Lower leg skin (tissue), 4 donors: ENCODE results near the gene WAC. TPM values are rescaled to one million over a fixed set of nuclear protein-coding genes. Genes with fewer than 3 reads are reported as not detected.
"Not testable (repeated sequence)": the region's sequence is repeated elsewhere in the genome, so short reads cannot be mapped to it uniquely, and the experiment has no call there.

Experiments
- DNase-seq, 2 donors: peaks; one replicate each; pipeline ENCODE4 v3.0.0-alpha.2; 2019; ENCODE audit warnings: low spot score in 2 of 2
- H3K4me3 ChIP-seq: fragments of 200-600 bp; sonication (generic); 2 replicates; pipeline ENCODE4 v1.5.1; 2017; ENCODE audit warnings: mild to moderate bottlenecking, low read depth; ENCODE audit not compliant: poor library complexity, severe bottlenecking
- POLR2A ChIP-seq, 2 donors: fragments of 450-650 bp; IDR thresholded peaks; one replicate each; pipeline ENCODE4 v1.6.1; 2016 to 2017; ENCODE audit warnings: antibody characterized with exemption in 2 of 2, mild to moderate bottlenecking in 1 of 2, moderate library complexity in 1 of 2
- WGBS, 2 donors: methylation state at CpG; one replicate each; pipeline ENCODE4 v1.1.5; 2018; 5-methylcytosine and 5-hydroxymethylcytosine counted together
- intact Hi-C: fragments of 100-400 bp; cut with DNase I; formaldehyde crosslinking; loops from one replicate; pipeline ENCODE4 v1.15.0; 2023; ENCODE audit warnings: low total_unique reads
- total RNA-seq, 4 donors: library from RNA; depleted of rRNA; stranded (reverse); fragments of >200 nt; gene quantifications; one replicate each; pipeline ENCODE4 v1.1.0, GENCODE V29; 2016
- TF ChIP-seq, protein P1 (sequence below), 3 donors: fragments of 450-650 bp; IDR thresholded peaks; one replicate each; pipeline ENCODE4 v1.5.1; 2016; ENCODE audit warnings: antibody characterized with exemption in 3 of 3, mild to moderate bottlenecking in 3 of 3, moderate library complexity in 2 of 3

WAC gene
- total RNA-seq, 4 donors from 2014 or later = 86.2 to 139 (median 92.9) TPM

DNA sequence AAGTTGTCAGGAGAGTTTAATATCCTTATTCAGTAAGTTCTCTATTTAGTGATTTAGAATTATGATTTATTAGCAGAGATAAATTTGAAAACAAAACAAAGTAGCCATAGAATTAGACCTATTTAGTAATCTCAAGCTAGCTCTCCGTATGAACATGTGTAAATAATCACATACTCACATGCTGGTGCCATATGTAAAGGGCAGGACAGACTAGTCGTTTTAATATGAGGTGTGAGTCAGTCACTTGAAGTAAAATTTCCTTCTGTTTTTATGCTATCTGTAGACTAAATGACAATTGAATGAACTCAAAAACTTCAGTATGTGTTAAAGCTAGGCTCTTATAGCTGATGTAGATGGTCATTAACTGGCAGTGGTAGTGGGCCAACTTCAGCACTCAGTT, 67.1 kb downstream of the WAC start:
- H3K4me3 ChIP-seq = no peak overlapping the region
- no peak for TF ChIP-seq POLR2A (IDR thresholded peaks at IDR 0.05)
- TF ChIP-seq, protein P1, sequence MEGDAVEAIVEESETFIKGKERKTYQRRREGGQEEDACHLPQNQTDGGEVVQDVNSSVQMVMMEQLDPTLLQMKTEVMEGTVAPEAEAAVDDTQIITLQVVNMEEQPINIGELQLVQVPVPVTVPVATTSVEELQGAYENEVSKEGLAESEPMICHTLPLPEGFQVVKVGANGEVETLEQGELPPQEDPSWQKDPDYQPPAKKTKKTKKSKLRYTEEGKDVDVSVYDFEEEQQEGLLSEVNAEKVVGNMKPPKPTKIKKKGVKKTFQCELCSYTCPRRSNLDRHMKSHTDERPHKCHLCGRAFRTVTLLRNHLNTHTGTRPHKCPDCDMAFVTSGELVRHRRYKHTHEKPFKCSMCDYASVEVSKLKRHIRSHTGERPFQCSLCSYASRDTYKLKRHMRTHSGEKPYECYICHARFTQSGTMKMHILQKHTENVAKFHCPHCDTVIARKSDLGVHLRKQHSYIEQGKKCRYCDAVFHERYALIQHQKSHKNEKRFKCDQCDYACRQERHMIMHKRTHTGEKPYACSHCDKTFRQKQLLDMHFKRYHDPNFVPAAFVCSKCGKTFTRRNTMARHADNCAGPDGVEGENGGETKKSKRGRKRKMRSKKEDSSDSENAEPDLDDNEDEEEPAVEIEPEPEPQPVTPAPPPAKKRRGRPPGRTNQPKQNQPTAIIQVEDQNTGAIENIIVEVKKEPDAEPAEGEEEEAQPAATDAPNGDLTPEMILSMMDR (IDR thresholded peaks at IDR 0.05) = no peak
- intact Hi-C loops = no loop called here
- DNase-seq = no peak
- 41 to 55% methylated on average over 2 of the region's 2 CpGs for WGBS, 2 donors

DNA sequence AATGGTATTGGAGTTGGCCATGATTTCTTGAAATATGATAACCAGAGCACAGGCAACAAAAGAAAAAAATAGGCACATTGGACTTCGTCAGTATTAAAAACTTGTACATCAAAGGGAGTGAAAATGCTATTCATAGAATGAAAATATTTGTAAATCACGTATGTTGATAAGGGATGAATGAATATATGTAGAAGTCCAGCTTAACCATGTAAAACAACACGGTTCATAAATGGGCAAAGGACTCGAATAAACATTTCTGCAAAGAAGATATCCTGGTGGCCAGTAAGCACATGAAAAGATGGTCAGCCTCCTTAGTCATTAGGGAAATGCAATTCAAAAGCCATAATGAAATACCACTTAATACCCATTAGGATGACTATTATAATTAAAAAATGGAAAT, 68.1 kb downstream of the WAC start:
- no peak for TF ChIP-seq POLR2A (IDR thresholded peaks at IDR 0.05)
- TF ChIP-seq, protein P1 (IDR thresholded peaks at IDR 0.05) = no peak
- intact Hi-C loops = no loop called here
- WGBS, 2 donors = 87 to 97% methylated on average over 4 of the region's 4 CpGs
- no peak for DNase-seq
- H3K4me3 ChIP-seq = no peak overlapping the region

DNA sequence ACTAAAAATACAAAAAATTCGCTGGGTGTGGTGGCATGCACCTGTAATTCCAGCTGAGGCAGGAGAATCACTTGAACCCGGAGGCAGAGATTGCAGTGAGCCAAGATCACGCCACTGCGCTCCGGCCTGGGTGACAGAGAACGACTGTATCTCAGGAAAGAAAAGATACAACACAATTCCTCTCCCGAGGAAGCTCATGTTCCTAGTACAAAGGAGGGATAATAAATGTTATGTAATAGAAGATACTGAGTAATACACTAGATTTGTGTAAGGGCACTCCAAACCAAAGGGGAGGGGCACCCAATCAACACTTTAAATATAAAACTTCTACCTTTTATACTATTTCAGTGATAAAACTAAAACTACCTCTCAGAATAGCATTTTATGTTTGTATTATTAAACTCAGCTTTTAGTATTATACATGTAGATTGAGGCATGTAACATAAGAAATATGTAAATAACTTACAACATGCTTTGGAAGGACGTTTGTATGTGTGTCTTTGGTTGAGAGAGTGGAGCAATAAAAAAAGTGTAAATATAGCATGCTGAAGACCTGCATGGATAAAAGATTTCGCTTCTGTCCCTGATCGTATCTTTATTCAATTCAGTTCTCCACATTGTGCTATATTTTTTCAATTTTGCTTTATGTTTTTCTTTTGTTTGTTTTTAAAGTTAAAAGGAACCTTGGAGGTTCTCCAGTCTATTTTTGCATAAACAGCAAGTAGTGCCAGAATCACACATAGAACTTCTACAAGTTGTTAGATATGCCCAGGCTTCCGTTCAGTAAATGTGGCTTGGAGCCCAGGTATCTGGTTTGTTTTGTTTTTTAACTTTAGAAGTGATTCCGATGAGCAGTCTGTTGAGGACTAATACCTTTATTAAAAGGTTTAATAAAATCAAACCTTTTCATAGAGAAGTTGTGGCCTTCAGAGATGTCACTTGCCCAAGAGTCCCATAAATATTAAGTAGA, 71.9 kb downstream of the WAC start:
- TF ChIP-seq, protein P1 (IDR thresholded peaks at IDR 0.05) = no peak
- TF ChIP-seq POLR2A (IDR thresholded peaks at IDR 0.05) = no peak
- intact Hi-C loops = no loop called here
- H3K4me3 ChIP-seq = no peak overlapping the region
- 58 to 60% methylated on average over 12 of the region's 12 CpGs for WGBS, 2 donors
- DNase-seq = no peak

DNA sequence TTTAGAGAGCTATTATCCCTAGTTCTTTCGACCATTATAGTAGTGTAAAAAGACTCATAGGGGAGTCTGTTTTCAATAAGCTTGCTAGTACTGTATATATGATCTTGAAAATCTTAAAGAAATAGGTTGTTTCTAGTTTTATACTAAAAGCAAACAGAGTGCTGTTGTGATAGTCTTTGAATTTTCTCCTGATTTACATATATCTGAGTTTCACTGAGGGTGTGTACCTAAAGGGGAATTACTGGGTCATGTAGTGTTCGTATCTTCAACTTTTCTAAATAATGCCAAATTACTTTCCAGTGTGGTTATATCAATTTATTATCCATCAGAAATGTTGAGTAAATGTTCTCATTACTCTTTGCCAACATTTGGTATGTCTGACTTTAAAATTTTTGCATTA, 73.7 kb downstream of the WAC start:
- intact Hi-C loops = no loop called here
- no peak for TF ChIP-seq POLR2A (IDR thresholded peaks at IDR 0.05)
- TF ChIP-seq, protein P1 (IDR thresholded peaks at IDR 0.05) = no peak
- no peak overlapping the region for H3K4me3 ChIP-seq
- 74 to 81% methylated on average over 2 of the region's 2 CpGs for WGBS, 2 donors
- no peak for DNase-seq

DNA sequence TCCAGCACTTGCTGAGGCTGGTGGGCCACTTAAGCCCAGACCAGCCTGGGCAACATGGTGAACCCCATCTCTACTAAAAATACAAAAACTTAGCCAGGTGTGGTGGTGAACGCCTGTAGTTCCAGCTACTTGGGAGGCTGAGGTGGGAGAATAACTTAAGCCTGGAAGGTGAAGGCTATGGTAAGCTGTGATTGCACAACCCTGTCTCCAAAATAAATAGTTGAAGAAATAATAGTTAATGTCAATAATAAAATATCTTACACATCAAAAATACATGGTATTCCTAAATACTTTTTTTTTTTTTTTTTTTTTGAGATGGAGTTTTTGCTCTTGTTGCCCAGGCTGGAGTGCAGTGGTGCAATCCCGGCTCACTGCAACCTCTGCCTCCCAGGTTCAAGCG, 76.7 kb downstream of the WAC start:
- 79 to 97% methylated on average over 3 of the region's 3 CpGs for WGBS, 2 donors
- intact Hi-C loops, DNase-seq, H3K4me3 ChIP-seq: not testable (repeated sequence)

DNA sequence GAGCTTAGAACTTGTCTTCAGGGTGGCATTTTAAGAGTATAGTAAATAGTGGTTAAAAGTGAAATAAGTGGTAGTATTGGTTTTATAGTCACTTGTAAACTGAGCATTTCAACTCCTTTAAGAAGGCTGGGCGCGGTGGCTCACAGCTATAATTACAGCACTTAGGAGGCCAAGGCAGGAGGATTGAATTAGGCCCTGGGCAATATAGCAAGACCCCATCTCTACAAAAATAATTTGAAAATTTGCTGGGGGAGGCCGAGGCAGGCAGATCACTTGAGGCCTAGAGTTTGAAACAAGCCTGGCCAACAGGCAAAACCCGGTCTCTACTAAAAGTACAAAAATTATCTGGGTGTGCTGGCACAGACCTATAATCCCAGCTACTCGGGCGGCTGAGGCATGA, 80.0 kb downstream of the WAC start:
- intact Hi-C loops = no loop called here
- H3K4me3 ChIP-seq = no peak overlapping the region
- TF ChIP-seq, protein P1 (IDR thresholded peaks at IDR 0.05) = no peak
- TF ChIP-seq POLR2A (IDR thresholded peaks at IDR 0.05) = no peak
- no peak for DNase-seq
- WGBS, 2 donors = 95% methylated on average over 6 of the region's 6 CpGs
